Stimulated activated CD4-positive, alpha-beta T cell treated with anti-CD3 and anti-CD28 coated beads, Interleukin-12 subunit alpha, Interleukin-12 subunit beta, amount 100 ng/mL, for 48 hours (primary cell): Measurements from ENCODE around the gene BMS1.
"Not testable (repeated sequence)": the region's sequence is repeated elsewhere in the genome, so short reads cannot be mapped to it uniquely, and the experiment has no call there.

Source experiments
- DNase-seq, 3 donors: peaks; one replicate each; pipeline ENCODE4 v3.0.0-alpha.2; 2020; ENCODE audit warnings: low read depth in 2 of 3, low spot score in 1 of 3

Gene BMS1

DNA sequence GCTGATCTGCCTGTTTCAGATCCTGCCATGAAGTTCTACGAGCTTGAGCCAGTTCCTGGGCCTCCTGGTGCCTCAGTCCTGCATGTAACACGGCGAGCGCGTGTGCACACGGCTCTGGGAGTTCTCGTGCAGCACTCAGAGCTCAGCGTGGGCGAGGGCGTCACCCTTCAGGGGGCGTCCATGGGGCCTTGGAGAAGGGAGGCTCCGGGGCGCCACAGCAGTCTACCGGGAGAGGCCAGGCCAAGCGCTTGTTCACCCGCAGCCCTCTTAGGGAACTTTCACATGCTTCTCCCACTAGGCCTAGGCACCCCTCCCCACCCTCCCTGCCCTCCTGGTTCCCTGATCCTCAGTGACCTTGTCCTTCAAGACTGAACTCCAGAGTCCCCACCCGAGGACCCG is 83.1 kb downstream of the BMS1 start:
- no peak for DNase-seq

DNA sequence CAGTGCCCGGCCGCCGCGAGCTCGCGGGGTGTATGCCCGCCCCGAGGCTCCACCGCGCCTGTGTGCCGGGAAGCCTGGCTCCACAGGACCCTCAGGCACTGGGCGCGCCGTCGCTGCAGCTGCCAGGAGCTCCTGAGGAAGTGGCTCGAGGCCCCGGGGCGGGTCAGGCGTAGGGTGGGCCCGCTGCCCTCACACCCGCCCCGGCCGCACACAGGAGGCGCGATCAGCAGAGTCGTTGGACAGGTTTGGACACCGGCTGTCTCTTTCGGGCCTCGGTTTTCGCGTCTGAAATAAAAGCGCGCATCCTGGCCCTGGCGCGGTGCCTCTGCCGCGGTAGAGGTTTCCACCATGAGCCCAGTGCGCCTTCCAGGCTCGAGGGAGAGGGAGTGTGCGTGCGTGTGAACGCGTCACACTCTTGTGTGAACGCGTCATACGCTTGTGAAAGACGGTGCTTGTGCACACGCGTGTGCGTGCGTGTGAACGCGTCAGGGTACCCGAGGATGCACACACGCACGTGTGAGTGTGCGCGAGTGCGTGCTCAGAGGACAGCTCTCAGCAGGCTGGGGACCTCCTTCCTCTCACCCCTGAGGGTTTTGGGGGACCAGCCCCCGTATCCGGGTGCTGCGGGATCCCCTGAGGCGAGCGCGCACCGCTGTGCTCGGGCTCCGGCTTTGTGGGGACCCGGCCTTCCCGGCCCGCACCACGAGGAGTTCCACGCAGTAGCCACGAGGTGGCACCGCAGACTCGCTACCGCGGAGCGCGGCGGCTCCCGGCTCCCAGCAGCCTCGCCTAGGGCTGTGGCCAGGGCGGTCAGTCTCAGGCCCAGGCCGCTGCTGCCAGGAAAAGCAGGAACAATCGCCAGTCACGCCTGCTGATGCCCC is 83.8 kb downstream of the BMS1 start:
- DNase-seq = peak; percentile 24 to 28 (median 25)

DNA sequence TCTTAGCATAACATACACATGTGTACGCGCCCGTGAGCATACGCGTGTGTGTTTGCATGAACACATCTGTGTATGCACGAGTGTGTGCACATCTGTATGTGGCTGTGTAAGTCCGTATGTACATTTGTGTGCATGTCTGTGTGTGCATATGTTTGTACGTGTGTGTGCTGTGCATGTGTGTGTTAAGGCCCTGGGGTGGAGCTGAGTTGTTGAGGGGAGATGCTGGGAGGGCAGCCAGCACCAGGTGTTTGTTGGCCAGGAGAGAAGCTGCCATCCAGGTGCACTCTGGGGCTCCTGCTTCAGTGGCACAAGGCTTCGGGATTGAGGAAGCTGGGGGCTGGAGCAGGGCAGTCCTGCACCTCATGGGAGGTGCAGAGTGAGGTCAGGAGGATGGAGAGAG is 85.0 kb downstream of the BMS1 start:
- DNase-seq = no peak

DNA sequence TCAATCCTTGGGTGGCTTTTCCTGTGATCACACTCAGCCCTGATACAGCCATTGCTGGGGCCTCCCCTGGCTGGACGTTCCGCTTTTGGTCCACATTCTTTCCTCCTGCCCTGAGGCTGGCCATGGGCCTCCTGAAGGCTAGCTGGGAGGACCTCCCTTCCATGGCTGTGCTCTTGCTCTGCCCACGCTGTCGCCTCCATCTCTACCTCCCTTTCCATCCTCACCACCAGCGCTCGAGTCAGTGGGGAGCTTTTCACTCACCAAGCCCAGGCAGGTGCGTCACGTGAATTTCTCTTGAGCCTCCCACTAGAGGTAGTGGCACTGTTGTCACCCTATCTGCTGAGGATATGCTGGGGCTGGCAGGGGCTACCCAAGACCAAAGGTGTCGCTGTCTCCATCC is 85.9 kb downstream of the BMS1 start:
- DNase-seq = no peak

DNA sequence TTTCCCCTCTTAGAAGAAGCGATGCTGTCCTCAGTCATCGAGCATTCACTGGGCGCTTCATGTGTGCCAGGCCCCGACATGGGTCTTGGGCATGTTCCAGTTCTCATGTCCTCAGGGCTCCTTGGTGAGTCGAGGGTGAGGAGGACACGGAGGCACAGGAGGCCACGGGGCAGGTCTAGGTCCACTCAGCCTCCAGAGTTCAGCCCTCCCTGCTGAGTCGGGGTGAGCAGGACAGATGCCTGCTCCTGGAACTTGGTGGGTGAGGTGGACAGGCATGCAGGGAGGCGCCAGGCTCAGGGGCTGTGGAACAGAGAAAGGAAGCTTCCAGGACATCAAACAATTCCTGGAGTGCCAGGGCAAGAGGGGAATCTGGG is 87.4 kb downstream of the BMS1 start:
- DNase-seq = no peak

DNA sequence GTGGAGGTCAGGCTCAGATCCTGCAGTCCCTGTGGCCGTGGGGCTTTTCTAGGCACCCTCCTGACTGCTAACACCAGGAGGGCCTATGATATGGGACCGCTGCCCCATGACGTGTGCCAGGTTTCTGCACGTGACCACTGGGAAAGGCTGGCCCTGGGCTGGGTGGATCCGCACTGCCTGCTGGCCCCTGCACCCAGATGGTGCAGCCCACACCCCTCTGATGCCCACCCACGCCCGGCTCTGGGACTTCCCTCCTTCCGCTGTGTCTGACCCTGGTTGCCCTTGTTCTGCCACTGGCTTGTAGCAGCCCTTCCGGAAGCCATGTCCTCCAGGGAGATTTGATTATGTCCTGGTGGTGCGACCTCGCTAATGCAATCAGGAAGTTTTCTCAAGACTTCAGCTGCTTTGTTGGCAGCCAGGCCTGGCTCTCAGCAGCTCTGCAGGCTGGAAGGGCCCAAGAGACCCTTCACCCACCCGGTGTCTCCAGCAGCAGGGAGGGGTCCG is 88.6 kb downstream of the BMS1 start:
- DNase-seq = not testable (repeated sequence)

DNA sequence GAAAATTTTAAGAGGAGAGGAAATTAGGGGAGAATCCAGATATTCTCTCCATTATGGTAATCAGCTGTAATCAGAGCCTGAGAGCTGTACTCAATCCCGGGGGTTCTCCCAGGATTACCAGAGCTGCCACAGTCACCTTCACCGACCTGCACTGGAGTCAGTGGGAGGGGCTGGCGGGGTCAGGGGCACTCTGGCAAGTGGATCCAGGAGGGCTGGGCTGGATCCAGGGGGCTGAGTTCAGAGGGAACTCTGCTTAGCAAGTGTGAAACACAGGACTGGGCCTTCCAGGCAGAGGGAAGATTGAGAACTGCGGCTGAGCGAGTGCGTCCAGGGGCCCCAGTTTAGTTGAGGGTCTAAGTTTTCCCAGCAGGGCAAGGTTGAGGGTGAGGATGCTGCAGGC is 89.2 kb downstream of the BMS1 start:
- DNase-seq = no peak

DNA sequence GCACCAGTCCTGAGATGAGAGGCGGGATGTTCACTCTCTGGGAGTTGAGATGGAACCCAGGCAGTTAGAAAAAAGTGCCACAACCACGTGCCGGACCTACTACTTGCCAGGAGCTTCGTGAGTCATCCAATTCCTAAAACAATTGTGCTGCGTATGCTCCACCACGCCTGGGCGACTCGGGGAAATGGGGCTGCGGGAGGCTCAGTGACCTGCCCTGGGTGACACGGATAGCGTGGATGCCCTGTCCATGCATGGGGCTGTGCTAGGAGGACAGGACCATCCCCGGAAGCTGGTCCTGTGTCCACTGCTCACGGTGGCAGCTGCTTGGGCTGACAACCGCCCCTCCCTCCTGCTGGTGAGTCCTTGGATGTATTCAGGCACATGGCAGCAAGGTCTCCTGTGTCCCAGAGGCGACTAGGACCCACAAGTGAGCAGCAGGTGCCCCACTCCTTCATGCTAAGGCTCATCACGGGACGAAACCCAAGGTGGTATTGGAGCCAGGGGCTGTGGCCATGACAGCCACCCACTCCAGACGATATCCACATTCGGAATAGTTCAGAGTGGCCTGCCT is 90.4 kb downstream of the BMS1 start:
- no peak for DNase-seq

DNA sequence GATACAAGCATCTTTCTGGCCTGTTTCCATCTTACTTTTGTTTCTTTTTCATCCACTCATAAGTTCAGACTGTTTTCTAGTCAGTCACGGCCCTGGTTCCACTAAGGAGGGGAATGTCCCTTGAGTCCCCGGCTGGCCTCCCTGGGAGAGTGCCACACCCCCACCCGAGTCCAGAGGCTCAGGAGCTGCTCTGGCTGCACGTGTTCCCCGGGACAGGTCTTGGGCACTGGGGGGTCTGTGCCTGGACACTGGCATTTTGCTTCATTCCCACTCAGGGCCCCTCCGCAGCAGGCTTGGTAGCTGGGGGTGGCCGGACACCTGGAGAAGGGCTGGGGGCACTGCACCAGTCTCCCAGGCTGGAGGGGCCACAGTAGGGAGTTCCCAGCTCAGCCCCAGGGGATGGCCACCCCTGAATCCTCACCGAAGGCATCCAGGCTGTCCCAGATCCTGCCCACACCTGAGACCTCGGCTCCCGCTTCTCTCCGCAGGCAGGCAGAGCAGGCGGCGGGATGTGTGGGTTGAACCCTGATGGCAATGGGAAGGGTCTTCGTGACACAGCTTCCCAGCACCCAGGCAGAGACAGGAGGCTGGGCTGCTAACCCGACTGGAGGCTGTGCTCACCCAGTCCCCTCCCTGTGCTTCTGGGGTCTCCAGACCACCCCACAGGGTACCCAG is 92.3 kb downstream of the BMS1 start:
- no peak for DNase-seq

DNA sequence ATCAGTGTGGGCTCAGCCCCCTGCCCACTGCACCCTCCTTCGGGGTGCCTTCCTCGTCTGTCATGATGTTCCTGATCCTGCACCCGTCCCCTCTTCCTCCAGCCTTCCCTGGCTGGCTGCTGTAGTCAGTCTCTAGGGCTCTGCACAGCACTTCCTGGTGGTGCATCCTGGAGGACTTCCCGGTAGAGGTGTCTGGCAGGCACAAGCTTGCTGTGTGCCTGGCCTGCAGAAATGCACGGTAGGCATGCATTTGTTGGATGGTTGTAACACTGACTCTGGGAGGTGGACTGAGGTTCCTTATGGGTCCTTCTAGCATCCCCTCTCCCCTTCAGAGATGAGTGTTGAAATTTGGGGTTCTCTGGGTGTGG is 92.8 kb downstream of the BMS1 start:
- DNase-seq = no peak

DNA sequence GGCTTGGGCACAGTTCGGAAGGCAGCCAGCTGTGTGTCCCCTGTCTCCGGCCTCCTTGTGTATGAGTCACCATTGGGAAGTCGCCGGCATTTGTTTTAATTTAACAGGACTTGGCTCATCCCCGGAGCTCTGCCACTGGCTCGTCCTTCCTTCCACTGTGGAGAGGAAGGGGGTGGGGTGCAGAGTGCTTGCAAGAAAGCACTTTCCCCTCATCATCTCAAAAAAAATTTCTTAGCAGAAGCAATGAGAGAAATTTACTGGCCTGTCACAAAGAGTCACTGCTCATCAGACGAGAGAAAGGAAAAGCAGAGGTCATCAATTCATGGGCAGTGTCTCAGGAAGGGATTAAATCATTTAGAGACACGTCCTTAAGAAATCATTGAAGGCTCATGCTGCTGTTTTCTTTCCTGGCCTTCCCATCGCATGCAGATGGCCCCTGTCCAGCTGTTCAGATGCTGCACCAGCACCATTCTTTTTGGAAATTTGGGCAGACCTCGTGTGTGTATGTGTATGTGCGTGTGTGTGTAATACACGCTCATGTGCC is 93.3 kb downstream of the BMS1 start:
- no peak for DNase-seq

DNA sequence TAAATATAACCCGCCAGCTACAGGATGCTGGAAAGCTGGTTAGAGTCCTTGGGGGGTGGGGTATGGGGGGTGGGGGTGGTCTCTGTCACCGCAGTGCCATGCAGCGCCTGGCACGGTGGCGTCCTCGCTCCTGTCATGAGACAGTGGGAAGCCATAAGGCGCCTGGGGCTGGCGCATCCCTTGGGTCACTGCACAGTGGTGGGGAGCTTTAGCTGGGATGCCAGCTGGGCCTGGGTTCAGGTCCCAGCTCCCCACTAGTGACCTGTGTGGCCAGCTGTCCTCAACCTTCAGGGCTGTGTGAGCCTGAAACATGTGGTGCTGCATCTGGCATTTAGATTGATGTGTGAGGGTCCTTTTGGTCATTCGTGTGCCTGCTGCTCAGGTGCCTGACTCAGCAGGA is 93.9 kb downstream of the BMS1 start:
- no peak for DNase-seq

DNA sequence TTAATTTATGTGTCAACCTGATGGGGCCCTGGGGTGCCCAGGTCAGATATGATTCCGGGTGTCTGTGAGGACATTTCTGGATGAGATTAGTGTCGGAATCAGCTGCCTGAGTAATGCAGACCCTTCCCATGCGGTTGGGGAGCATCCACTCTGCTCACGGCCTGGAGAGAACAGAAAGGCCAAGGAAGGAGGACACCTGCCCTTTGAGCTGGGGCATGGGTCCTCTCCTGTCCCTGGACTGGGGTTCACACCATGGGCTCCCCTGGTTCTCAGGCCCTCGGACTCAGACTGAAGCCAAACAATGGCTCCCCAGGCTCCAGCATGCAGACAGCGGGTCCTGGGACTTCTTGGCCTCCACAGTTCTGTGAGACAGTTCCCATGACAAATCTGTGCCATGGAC is 94.3 kb downstream of the BMS1 start:
- DNase-seq = no peak

DNA sequence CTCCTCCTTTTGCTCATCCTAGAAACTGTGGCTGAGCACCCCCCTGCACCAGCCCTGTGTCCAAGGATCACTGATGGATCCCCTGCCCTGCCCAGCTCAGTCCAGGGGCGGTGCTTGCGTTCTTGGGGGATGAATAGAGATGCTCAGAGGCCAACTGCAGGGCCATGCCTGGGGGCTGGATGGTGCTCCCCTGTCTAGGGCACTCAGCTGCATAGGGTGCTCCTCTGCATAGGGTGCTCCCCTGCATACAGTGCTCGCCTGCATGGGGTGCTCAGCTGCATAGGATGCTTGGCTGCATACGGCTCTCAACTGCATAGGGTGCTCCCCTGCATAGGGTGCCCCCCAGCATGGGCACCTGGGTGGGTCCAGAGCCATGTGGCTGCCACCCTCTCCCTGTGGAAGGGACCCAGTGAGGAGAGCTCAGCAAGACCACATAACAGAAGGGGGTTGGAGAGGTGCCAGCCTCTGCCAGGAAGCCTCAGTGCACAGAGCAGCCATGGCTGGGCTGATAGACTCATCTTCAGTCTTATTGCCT is 95.0 kb downstream of the BMS1 start:
- no peak for DNase-seq

DNA sequence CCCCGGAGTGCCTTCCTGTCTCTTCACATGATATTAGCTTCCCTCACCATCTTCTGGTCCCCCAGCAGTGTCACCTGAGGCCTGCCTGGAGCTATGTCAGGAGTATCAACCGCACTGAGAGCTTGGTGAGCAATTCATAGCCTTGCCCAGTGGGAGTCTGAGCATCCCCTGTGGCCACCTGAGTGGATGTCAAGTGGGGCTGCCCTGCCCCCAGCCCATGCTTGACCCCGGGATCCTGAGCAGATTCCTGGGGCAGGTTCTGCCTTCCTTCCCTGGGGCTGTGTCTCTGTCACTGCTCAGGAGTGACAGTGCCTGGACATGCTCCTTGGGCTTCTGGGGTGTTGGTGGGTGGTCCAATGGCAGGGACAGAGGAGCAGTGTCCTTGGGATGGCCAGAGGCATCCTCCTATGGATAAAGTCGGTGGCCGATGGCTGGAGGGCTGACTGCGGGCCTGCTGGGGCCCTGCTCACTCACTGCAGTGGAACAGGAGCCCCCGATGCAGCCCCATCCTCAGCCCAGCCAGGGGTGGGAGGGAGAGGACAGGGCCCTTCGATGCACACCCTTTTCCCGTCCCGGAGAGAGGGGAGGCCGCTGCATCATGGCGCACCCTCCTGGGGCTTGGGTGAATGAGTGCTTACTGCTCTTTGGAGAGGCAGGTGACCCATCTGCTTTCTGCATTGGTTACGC is 95.7 kb downstream of the BMS1 start:
- no peak for DNase-seq

DNA sequence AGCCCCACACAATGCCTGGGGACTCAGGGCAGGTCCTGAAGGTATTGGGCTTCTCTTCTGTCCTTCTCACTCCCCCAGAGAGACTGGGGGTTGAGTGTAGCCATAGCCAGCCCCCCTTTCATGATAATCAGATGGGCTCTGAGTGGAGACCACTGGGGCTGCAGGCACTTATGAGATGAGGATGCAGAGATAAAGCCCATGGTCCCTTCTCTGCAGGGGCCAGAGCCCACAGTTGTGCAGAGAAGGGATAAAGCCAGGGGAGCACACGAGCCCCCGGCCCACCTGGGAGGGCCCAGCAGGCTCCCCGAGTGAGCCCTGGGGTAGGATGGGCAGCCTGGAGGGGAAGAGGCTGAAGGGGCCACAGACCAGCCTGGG is 96.2 kb downstream of the BMS1 start:
- DNase-seq = no peak

DNA sequence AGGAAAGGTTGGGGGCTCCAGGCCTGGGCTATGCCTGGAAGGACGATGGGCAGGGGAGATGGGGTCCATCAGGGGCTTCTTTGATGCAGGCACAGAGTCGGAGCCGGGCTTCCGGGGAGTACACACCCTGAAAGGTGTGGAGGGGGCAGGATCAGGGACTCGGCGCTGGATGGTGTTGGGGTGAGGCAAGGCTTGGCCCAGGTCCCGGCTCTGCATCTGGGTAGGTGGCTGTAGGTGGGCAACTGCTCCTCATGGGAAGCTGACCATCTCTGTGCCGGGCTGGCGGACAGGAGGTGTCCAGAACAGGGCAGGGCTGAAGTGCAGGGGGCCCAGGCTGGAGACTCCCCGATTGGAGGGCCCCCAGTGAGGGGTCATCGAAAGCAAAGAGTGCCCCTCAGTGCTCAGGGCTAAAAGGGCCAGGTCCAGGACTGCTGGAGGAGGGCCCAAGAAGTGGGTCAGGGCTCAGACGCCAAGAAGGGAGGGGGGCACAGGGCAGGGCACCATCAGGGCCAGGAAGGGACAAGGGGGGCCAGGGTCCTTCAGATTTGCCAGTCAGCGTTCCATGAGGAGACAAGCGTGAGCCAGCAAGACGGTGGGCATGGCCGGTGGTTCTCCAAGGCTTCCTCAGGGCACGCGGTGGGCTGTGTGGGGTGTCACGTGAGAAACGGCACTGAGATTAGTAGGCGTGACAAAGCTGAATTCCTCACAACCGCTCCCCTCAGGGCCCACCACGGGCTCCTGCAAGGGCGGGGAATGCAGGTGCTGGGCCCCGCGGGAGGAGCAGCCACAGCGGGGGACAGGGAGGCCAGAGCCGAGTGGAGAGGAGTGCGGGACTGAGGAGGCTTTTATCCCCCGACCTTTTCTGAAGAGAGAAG is 97.0 kb downstream of the BMS1 start:
- no peak for DNase-seq

DNA sequence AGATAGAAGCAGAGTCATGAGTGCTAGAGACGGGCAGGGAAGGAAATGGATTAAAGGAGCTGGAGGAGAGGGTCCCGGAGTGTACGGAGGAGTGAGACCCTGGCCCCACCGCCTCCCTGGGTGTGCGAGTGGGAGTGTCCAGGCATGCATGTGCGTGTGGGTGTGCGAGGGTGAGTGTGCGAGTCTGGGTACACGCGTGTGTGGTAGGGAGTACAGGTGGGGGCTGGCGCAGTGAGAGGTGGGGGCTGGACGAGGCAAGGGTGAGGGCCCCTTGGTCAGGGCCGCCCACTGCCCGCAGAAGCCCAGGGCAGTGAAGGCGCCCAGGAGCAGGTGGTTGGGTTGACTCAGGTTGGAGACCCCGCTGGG is 97.6 kb downstream of the BMS1 start:
- DNase-seq = no peak

DNA sequence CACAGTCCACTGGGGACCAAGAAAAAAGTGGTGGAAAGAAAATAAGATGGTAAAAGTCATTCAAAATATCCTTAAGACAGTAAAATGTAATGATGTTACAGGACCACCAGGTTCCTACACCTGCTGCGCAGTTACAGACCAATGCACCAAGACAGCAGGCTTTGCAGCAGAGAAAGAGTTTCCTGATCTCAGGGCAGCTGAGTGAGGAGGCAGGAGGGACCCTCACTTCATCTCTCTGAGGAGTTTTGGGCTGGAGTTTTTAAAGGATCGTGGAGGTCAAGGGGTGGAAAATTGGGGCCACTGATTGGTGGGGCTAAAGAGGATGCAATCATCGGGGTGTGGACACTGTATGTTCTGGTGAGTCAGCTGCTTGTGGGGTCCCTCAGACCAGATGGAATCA is 100.0 kb downstream of the BMS1 start:
- DNase-seq = no peak
